Jurkat, Clone E6-1 (cell line): ENCODE measurements around the gene MMP24.

Experiments
- DNase-seq: peaks from one replicate; pipeline ENCODE4 v3.0.0-alpha.2; 2011; ENCODE audit warnings: low read depth, low spot score
- H3K4me3 ChIP-seq: 2 replicates; pipeline ENCODE4 v1.5.1; 2011; ENCODE audit warnings: mild to moderate bottlenecking, low read length, control low read depth, moderate library complexity

Gene MMP24

GRCh38 chr20:35319192-35319870, 92.8 kb downstream of the MMP24 start:
- DNase-seq = no peak
- no peak overlapping the region for H3K4me3 ChIP-seq

DNA sequence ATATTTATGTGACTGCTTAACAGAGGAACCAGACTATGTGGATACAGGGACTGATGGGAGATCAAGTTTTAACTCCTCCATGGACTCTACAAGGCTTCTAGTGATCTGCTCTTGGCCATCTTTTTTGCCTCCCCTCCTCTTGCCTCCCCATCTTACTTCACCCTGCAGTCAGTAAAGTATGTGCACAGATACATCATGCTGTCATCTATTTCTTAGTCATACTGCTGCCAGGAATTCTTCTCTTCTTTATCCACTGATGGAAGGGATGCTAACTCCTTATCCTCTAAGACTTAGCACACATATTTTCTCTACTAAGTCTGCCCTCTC, 93.3 kb downstream of the MMP24 start:
- H3K4me3 ChIP-seq = no peak overlapping the region
- DNase-seq = no peak

- H3K4me3 ChIP-seq = no peak overlapping the region
- no peak for DNase-seq
These were observed 94.1 kb downstream of the MMP24 start for GRCh38 chr20:35320396-35321126.

GRCh38 chr20:35325401-35325800, 98.9 kb downstream of the MMP24 start:
- no peak for DNase-seq
- H3K4me3 ChIP-seq = no peak overlapping the region

- DNase-seq = no peak
- no peak overlapping the region for H3K4me3 ChIP-seq
These were observed 99.7 kb downstream of the MMP24 start for GRCh38 chr20:35326021-35326739.
